Left lung (tissue), 10 donors: Measurements from ENCODE around the gene PRIMPOL. TPM values are rescaled to one million over a fixed set of nuclear protein-coding genes. Genes with fewer than 3 reads are reported as not detected.
"Not testable (repeated sequence)": the region's sequence is repeated elsewhere in the genome, so short reads cannot be mapped to it uniquely, and the experiment has no call there.

ENCODE experiments used
- ATAC-seq: fragments of 200-7000 bp; cut with Tn5 transposase; one replicate; pipeline ENCODE4 v1.9.1; 2020; ENCODE audit warnings: moderate library complexity
- DNase-seq, 4 donors: peaks; one replicate each; pipeline ENCODE4 v3.0.0-alpha.2; 2013 to 2020
- H3K27ac ChIP-seq, 2 donors: fragments of 200-600 bp; sonication (generic) in 1 of 2; one replicate each; pipeline versions ENCODE4 v1.5.0 to v1.8.0; 2020 to 2021
- H3K27me3 ChIP-seq, 2 donors: fragments of 200-600 bp; sonication (generic) in 1 of 2; one replicate each; pipeline versions ENCODE4 v1.5.0 to v1.8.0; 2020 to 2021
- H3K36me3 ChIP-seq, 2 donors: fragments of 200-600 bp; sonication (generic) in 1 of 2; one replicate each; pipeline versions ENCODE4 v1.5.0 to v1.8.0; 2020 to 2021
- H3K4me1 ChIP-seq, 2 donors: fragments of 200-600 bp; one replicate each; pipeline ENCODE4 v1.8.0; 2021
- H3K4me3 ChIP-seq, 2 donors: fragments of 200-600 bp; sonication (generic) in 1 of 2; one replicate each; pipeline versions ENCODE4 v1.5.0 to v1.8.0; 2020 to 2021; ENCODE audit warnings: mild to moderate bottlenecking in 1 of 2
- H3K9me3 ChIP-seq, 2 donors: fragments of 200-600 bp; sonication (generic) in 1 of 2; one replicate each; pipeline versions ENCODE4 v1.5.0 to v1.8.0; 2020 to 2021
- intact Hi-C, 2 donors: fragments of 100-400 bp; cut with DNase I; formaldehyde crosslinking; loops; one replicate each; pipeline versions ENCODE4 v1.11.2 to v1.14.2; 2022
- polyA plus RNA-seq, 6 donors: library from polyadenylated mRNA; unstranded; fragments of 120-200 nt; gene quantifications; one replicate each; pipeline ENCODE4 v1.2.1, GENCODE V29; 2013; ENCODE audit not compliant: insufficient read length in 6 of 6
- total RNA-seq, 2 donors: library from RNA; stranded (reverse); fragmentation: NEBNext Ultra II Directional; extraction: Animal tissue kit (Norgen Biotek cat#: 25700); gene quantifications; one replicate each; pipeline ENCODE4 v1.2.1, GENCODE V29; 2021
- TF ChIP-seq, protein P1 (sequence below), 2 donors: fragments of 200-600 bp; sonication (generic) in 1 of 2; IDR thresholded peaks; one replicate each; pipeline versions ENCODE4 v1.5.0 to v1.8.0; 2021; ENCODE audit warnings: antibody characterized with exemption in 2 of 2
- donor health status: DM: no; HTN: yes; CAD: no.
- donor health status: DM: no; HTN: no; CAD: no.

PRIMPOL gene
- total and polyA plus RNA-seq, 8 donors, result 11.8 to 49.1 (median 40.2) TPM

DNA sequence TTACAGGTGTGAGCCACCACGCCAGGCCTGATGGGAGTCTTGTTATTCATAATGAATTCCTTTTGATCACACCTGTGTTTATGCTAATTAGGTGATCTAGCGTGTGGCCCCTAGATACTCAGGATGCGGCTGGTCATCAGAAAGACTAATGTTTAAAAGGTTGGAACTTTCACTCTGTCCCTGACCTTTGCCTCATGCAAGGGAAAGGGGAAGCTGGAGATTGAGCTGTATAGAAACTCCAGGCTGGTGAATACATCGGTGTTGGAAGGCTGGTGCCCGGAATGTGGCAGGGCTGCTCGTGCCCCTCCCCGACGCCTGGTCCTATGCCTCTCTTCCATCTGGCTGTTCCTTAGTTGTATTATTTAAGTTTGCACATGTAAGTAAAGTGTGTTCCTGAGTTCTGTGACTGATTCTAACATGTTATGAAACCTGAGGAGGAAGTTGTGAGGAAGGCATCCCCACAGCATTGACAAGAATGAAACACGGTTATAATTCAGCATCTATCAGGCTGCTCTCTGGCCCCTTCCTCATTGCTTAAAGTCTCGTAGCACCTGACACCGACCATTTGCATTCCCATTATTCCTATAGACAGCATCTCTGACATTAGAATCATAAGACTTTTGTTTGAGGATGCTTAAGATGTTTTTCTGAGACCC is 29.2 kb upstream of the PRIMPOL start:
- no peak for ATAC-seq
- no peak for DNase-seq

DNA sequence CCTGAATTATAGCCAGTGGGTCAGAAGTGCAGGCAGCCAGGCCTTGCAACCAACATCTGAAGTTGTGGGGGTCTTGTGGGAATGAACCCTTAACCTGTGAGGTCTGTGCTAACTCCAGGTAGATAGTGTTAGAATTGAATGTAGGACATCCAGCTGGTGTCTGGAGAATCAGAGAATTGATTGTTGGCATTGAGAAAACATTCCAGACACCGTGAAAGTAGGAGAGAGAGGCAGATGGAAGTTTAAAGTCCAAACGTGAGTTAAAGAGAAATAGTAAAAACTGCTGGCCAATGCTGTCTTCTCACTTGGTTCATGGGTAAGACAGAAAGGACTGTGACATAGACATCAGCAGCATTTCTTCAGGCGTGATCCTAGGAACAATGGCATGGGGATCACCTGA is 28.0 kb upstream of the PRIMPOL start:
- Histone ChIP-seq H3K9me3 (no peaks in the 10 kb centered on the region), H3K36me3 (peaks cover 0 to 8% of the 10 kb centered on the region in 2 donors), H3K27ac (no peak overlapping the region), H3K4me3 (no peak overlapping the region), H3K27me3 (no peaks in the 10 kb centered on the region), H3K4me1 (peaks cover 0 to 4% of the 10 kb centered on the region in 2 donors)
- TF ChIP-seq, protein P1, sequence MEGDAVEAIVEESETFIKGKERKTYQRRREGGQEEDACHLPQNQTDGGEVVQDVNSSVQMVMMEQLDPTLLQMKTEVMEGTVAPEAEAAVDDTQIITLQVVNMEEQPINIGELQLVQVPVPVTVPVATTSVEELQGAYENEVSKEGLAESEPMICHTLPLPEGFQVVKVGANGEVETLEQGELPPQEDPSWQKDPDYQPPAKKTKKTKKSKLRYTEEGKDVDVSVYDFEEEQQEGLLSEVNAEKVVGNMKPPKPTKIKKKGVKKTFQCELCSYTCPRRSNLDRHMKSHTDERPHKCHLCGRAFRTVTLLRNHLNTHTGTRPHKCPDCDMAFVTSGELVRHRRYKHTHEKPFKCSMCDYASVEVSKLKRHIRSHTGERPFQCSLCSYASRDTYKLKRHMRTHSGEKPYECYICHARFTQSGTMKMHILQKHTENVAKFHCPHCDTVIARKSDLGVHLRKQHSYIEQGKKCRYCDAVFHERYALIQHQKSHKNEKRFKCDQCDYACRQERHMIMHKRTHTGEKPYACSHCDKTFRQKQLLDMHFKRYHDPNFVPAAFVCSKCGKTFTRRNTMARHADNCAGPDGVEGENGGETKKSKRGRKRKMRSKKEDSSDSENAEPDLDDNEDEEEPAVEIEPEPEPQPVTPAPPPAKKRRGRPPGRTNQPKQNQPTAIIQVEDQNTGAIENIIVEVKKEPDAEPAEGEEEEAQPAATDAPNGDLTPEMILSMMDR (IDR thresholded peaks at IDR 0.05), result no peak
- ATAC-seq, result no peak
- intact Hi-C loops, result no loop called here
- no peak for DNase-seq

More for the DNA sequence above, 29.2 kb upstream of the PRIMPOL start:
- H3K4me1 ChIP-seq, result no peaks in the 10 kb centered on the region
- no peaks in the 10 kb centered on the region for H3K9me3 ChIP-seq
- no peak overlapping the region for H3K27ac ChIP-seq
- TF ChIP-seq, protein P1 (IDR thresholded peaks at IDR 0.05), result no peak
- intact Hi-C loops, result no loop called here
- H3K4me3 ChIP-seq, result no peak overlapping the region
- no peaks in the 10 kb centered on the region for H3K27me3 ChIP-seq
- H3K36me3 ChIP-seq, result no peaks in the 10 kb centered on the region

DNA sequence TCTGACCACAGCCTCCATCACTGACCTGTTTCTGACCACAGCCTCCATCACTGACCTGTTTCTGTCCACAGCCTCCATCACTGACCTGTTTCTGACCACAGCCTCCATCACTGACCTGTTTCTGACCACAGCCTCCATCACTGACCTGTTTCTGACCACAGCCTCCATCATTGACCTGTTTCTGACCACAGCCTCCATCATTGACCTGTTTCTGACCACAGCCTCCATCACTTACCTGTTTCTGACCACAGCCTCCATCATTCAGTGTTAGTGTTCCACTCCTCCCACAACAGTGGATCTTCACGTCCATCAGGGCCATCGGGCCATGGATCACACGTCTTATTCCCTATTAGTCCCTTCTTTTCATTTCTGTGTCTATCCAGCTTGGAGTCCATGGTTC is 25.0 kb upstream of the PRIMPOL start:
- DNase-seq, H3K4me3 ChIP-seq, H3K4me1 ChIP-seq, intact Hi-C loops, H3K27ac ChIP-seq, H3K27me3 ChIP-seq, H3K9me3 ChIP-seq, ATAC-seq: not testable (repeated sequence)
- H3K36me3 ChIP-seq, result peaks cover 0 to 36% of the 10 kb centered on the region in 2 donors

DNA sequence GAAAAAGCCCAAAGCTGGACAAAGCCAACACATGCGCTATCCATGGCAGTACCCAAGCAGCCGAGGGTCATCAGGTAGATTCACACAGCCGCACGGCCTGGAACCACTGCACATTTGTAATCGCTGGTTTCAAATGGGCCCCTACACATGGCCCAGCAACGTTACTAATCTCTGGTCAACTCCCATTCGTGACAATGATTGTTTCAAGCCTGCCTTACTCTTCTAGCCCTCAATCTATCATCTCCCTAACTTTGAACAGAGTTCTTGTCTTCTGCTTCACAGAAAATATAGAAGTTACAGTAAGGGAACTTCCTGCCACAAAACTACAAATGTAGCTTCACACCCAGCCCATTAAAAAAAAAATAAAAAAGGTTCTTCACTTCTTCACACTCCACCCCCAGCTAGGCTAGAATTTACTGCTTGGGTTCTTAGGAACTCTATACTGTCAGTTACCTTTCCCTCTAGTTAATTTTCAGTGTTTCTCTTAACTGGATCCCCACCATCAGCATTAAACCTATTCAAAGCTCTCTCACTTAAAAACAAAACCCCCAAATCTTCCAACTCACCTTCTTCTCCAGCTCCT is 24.5 kb upstream of the PRIMPOL start:
- DNase-seq (no peak), ATAC-seq (no peak)
- H3K27ac ChIP-seq, result no peak overlapping the region
- TF ChIP-seq, protein P1 (IDR thresholded peaks at IDR 0.05), result no peak
- intact Hi-C loops, result no loop called here
- no peak overlapping the region for H3K4me3 ChIP-seq
- no peaks in the 10 kb centered on the region for H3K27me3 ChIP-seq
- H3K4me1 ChIP-seq, result peaks cover 0 to 4% of the 10 kb centered on the region in 2 donors
- no peaks in the 10 kb centered on the region for H3K9me3 ChIP-seq
- H3K36me3 ChIP-seq, result peaks cover 0 to 41% of the 10 kb centered on the region in 2 donors

DNA sequence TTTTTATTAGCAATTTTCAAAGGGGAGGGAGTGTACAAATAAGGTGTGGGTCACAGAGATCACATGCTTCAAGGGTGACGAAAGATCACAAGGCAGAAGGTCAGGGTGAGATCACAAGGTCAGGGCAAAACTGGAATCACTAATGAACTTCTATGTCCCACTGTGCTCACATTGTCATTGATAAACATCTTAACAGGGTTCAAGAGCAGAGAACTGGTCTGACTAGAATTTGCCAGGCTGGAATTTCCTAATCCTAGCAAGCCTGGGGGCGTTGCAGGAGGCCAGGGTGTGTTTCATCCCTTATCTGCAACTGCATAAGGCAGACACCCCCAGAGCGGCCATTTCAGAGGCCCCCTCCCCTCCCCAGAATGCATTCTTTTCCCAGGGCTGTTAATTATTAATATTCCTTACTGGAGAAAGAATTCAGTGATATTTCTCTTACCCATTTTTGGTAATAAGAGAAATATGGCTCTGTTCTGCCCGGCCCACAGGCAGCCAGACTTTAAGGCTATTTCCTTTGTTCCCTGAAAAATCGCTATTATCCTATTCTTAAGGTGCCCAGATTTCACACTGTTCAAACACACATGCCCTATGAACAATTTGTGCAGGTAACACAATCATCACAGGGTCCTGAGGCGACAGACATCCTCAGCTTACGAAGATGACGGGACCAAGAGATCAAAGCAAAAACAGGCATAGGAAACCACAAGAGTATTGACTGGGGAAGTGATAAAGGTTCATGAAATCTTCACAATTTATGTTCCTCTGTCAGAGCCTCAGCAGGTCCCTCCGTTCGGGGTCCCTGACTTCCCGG is 23.5 kb upstream of the PRIMPOL start:
- ATAC-seq, H3K27me3 ChIP-seq, H3K27ac ChIP-seq, H3K4me3 ChIP-seq, H3K9me3 ChIP-seq, intact Hi-C loops, H3K4me1 ChIP-seq: not testable (repeated sequence)
- H3K36me3 ChIP-seq, result peaks cover 0 to 50% of the 10 kb centered on the region in 2 donors
- DNase-seq, result peak in 1 of 4 donors; percentile 37

DNA sequence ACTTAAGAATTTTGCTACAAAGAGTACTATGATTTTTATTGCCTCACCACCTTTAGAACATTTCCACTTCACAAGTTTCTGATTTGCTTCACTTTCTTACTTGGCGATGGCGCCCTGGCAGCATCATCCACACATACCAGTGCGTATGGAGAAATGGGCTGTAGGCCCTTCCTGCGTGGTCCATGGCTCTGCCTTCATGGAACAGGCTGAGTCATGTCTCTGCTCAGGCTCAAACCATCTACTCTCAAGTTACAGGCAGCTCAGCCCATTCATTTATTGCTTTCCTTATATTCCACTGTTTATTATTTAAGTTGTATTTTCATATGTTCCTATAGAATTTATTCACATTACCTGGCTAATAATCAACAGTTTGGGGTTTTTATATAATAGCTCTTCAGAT is 21.4 kb upstream of the PRIMPOL start:
- H3K27me3 ChIP-seq, result no peaks in the 10 kb centered on the region
- no peaks in the 10 kb centered on the region for H3K9me3 ChIP-seq
- no peak overlapping the region for H3K27ac ChIP-seq
- intact Hi-C loops, result no loop called here
- TF ChIP-seq, protein P1 (IDR thresholded peaks at IDR 0.05), result no peak
- DNase-seq (no peak), ATAC-seq (no peak)
- peaks cover 0 to 4% of the 10 kb centered on the region in 2 donors for H3K4me1 ChIP-seq
- H3K4me3 ChIP-seq, result no peak overlapping the region
- H3K36me3 ChIP-seq, result peaks cover 0 to 69% of the 10 kb centered on the region in 2 donors
